Calu3 (cell line): ENCODE results near the gene IFITM1. TPM values are rescaled to one million over a fixed set of nuclear protein-coding genes. Genes with fewer than 3 reads are reported as not detected.
"Not testable (repeated sequence)": the region's sequence is repeated elsewhere in the genome, so short reads cannot be mapped to it uniquely, and the experiment has no call there.

Experiments used
- BruUV-seq: library from RNA; stranded (reverse); fragments of 400-500 nt; replicated peaks from 2 replicates; lab custom pipeline; 2021; lab: Mats Ljungman, UMichigan
- CTCF ChIA-PET: fragments of 300-600 bp; sonication (Branson Sonifier 250); formaldehyde crosslinking; loops from one replicate; lab custom pipeline; 2022; ENCODE audit warnings: antibody characterized with exemption; lab: Charles Lee
- DNase-seq: peaks from one replicate; pipeline ENCODE4 v3.0.0; 2022
- H3K27ac Mint-ChIP-seq: one replicate; pipeline ENCODE4 v1.8.0; 2022; ENCODE audit warnings: mixed read lengths; ENCODE audit not compliant: unreplicated experiment
- H3K27me3 Mint-ChIP-seq: one replicate; pipeline ENCODE4 v1.8.0; 2022; ENCODE audit warnings: mixed read lengths; ENCODE audit not compliant: unreplicated experiment
- H3K36me3 Mint-ChIP-seq: one replicate; pipeline ENCODE4 v1.8.0; 2022; ENCODE audit warnings: mild to moderate bottlenecking, moderate library complexity, mixed read lengths; ENCODE audit not compliant: insufficient read depth, unreplicated experiment
- H3K4me1 Mint-ChIP-seq: one replicate; pipeline ENCODE4 v1.8.0; 2022; ENCODE audit warnings: mild to moderate bottlenecking, low read depth, mixed read lengths; ENCODE audit not compliant: unreplicated experiment
- H3K4me3 Mint-ChIP-seq: one replicate; pipeline ENCODE4 v1.8.0; 2022; ENCODE audit warnings: mild to moderate bottlenecking, low read depth, moderate library complexity, mixed read lengths; ENCODE audit not compliant: unreplicated experiment
- H3K9me3 Mint-ChIP-seq: one replicate; pipeline ENCODE4 v1.8.0; 2022; ENCODE audit warnings: low read depth, mixed read lengths; ENCODE audit not compliant: unreplicated experiment
- CTCF ChIP-seq: fragments of 200-600 bp; IDR thresholded peaks from one replicate; pipeline ENCODE4 v1.8.0; 2022; ENCODE audit warnings: antibody characterized with exemption; ENCODE audit not compliant: unreplicated experiment
- intact Hi-C: fragments of 100-400 bp; cut with micrococcal nuclease; formaldehyde crosslinking; loops from one replicate; pipeline ENCODE4 v1.10.0; 2022; ENCODE audit not compliant: unreplicated experiment
- total RNA-seq: library from RNA; stranded (reverse); gene quantifications from 2 replicates; pipeline ENCODE4 v1.2.3, GENCODE V29; 2022

IFITM1 gene
- total RNA-seq, 1 experiment from 2014 or later, result 45.6 TPM

- BruUV-seq, result no TSS peak
- no peak overlapping the region for H3K27ac Mint-ChIP-seq
- peaks cover 4% of the 10 kb centered on the region for H3K36me3 Mint-ChIP-seq
- CTCF ChIA-PET, result interaction anchor here (0.7 kb wide), 1 partner anchor 46 kb away, joined by 3 read pairs; no protein-coding TSS in a partner anchor
- no peak for TF ChIP-seq CTCF
- intact Hi-C loops, result no loop called here
- no peak for DNase-seq
- no peaks in the 10 kb centered on the region for H3K4me1 Mint-ChIP-seq
- H3K4me3 Mint-ChIP-seq, result no peak overlapping the region
- peaks cover 27% of the 10 kb centered on the region for H3K27me3 Mint-ChIP-seq
- no peaks in the 10 kb centered on the region for H3K9me3 Mint-ChIP-seq
Observed at GRCh38 chr11:326592-326841, 12.7 kb downstream of the IFITM1 start.

- Mint-ChIP-seq H3K4me1 (no peaks in the 10 kb centered on the region), H3K36me3 (peaks cover 4% of the 10 kb centered on the region), H3K27me3 (peaks cover 28% of the 10 kb centered on the region), H3K9me3 (no peaks in the 10 kb centered on the region), H3K4me3 (no peak overlapping the region), H3K27ac (no peak overlapping the region)
- CTCF ChIA-PET, result interaction anchor here (0.6 to 0.9 kb wide), 4 partner anchors 10 to 47 kb away, joined by 3 read pairs; no protein-coding TSS in a partner anchor
- intact Hi-C loops, result no loop called here
- TF ChIP-seq CTCF, result no peak
- no TSS peak for BruUV-seq
- DNase-seq, result no peak
Observed at GRCh38 chr11:326842-327580, 13.2 kb downstream of the IFITM1 start.

GRCh38 chr11:327581-327923 is 13.7 kb downstream of the IFITM1 start:
- no peak for TF ChIP-seq CTCF
- Mint-ChIP-seq H3K9me3 (no peaks in the 10 kb centered on the region), H3K36me3 (peaks cover 4% of the 10 kb centered on the region), H3K27me3 (peaks cover 28% of the 10 kb centered on the region), H3K27ac (no peak overlapping the region), H3K4me1 (no peaks in the 10 kb centered on the region), H3K4me3 (no peak overlapping the region)
- no TSS peak for BruUV-seq
- no peak for DNase-seq
- intact Hi-C loops, result no loop called here
- CTCF ChIA-PET, result interaction anchor here (0.6 to 0.9 kb wide), 3 partner anchors 11 to 22 kb away, joined by 3 read pairs; no protein-coding TSS in a partner anchor

- intact Hi-C loops, result no loop called here
- CTCF ChIA-PET, result interaction anchor here (0.9 kb wide), 1 partner anchor 21 kb away, joined by 3 read pairs; no protein-coding TSS in a partner anchor
- H3K9me3 Mint-ChIP-seq, result no peaks in the 10 kb centered on the region
Observed at GRCh38 chr11:328012-328411, 14.2 kb downstream of the IFITM1 start.

GRCh38 chr11:328516-329100 is 14.8 kb downstream of the IFITM1 start:
- BruUV-seq, H3K4me1 Mint-ChIP-seq, CTCF ChIA-PET: not testable (repeated sequence)

More at GRCh38 chr11:328012-328411, 14.2 kb downstream of the IFITM1 start:
- no TSS peak for BruUV-seq
- Mint-ChIP-seq H3K27me3 (peaks cover 28% of the 10 kb centered on the region), H3K4me1 (no peaks in the 10 kb centered on the region), H3K27ac (no peak overlapping the region), H3K36me3 (peaks cover 4% of the 10 kb centered on the region), H3K4me3 (no peak overlapping the region)
- no peak for DNase-seq
- TF ChIP-seq CTCF, result no peak

More at GRCh38 chr11:328516-329100, 14.8 kb downstream of the IFITM1 start:
- H3K36me3 Mint-ChIP-seq, H3K4me3 Mint-ChIP-seq, DNase-seq, H3K9me3 Mint-ChIP-seq, H3K27ac Mint-ChIP-seq, intact Hi-C loops: not testable (repeated sequence)
- H3K27me3 Mint-ChIP-seq, result peaks cover 28% of the 10 kb centered on the region
